T-helper 1 cell treated with Interleukin-12 subunit alpha and Interleukin-12 subunit beta and Interleukin-4 antibody, amounts not matched to agents 30 μg/mL and 1 μg/mL, for 36 hours (primary cell): ENCODE results near the gene CTSC.

Experiments
- H3K27ac Mint-ChIP-seq: one replicate; pipeline ENCODE4 v1.8.0; 2021; ENCODE audit warnings: mild to moderate bottlenecking, mixed read lengths
- H3K27me3 Mint-ChIP-seq: one replicate; pipeline ENCODE4 v1.8.0; 2021; ENCODE audit warnings: low read depth, mixed read lengths
- H3K36me3 Mint-ChIP-seq: one replicate; pipeline ENCODE4 v1.8.0; 2021; ENCODE audit warnings: low read depth, mixed read lengths
- H3K4me1 Mint-ChIP-seq: one replicate; pipeline ENCODE4 v1.8.0; 2021; ENCODE audit warnings: low read depth, mixed read lengths
- H3K4me3 Mint-ChIP-seq: one replicate; pipeline ENCODE4 v1.8.0; 2021; ENCODE audit warnings: mild to moderate bottlenecking, moderate library complexity, mixed read lengths
- H3K9me3 Mint-ChIP-seq: one replicate; pipeline ENCODE4 v1.8.0; 2021; ENCODE audit warnings: mixed read lengths

The CTSC gene

DNA sequence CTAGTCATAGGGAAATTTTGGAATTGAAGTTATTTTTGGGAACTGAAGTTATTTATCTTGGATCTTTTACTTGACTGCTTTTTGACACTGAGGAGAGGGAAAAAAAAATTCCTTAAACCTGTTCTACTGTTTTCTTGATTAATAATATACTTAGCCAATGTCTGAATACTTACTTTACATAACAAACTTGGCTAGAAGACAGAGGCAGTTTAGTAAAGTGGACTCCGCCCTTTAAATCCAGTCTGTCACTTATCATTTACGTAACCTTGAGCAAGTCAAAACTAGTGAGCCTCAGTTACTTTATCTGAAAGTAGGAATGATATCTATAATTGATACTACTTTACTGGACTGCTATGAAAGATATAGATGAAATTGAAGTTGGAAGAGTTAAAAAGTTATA, 19.5 kb downstream of the CTSC start:
- H3K36me3 Mint-ChIP-seq: peaks cover 53% of the 10 kb centered on the region
- no peak overlapping the region for H3K27ac Mint-ChIP-seq
- peaks cover 4% of the 10 kb centered on the region for H3K9me3 Mint-ChIP-seq
- H3K27me3 Mint-ChIP-seq: no peaks in the 10 kb centered on the region
- no peak overlapping the region for H3K4me3 Mint-ChIP-seq
- H3K4me1 Mint-ChIP-seq: peaks cover 38% of the 10 kb centered on the region

DNA sequence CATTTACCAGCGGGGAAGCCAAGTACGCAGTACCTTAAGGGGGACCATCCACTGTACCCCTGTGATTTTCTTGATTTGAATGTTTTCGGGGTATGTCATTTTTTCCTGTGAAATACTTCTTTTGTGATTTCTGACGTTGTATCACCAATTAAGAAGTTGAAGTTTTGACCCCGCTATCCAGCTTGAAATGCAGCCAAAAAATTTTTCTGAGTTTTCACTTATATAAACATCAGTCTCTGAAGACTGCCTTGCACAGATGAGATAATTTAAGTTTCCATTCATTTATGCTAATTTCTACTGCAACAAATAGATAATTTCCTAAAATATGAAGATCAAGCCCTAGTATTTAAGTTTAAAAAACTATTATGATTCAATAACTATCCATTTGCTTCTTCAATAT, 20.0 kb downstream of the CTSC start:
- peaks cover 52% of the 10 kb centered on the region for H3K36me3 Mint-ChIP-seq
- no peaks in the 10 kb centered on the region for H3K27me3 Mint-ChIP-seq
- H3K27ac Mint-ChIP-seq: no peak overlapping the region
- H3K4me3 Mint-ChIP-seq: no peak overlapping the region
- H3K9me3 Mint-ChIP-seq: peaks cover 4% of the 10 kb centered on the region
- peaks cover 39% of the 10 kb centered on the region for H3K4me1 Mint-ChIP-seq

DNA sequence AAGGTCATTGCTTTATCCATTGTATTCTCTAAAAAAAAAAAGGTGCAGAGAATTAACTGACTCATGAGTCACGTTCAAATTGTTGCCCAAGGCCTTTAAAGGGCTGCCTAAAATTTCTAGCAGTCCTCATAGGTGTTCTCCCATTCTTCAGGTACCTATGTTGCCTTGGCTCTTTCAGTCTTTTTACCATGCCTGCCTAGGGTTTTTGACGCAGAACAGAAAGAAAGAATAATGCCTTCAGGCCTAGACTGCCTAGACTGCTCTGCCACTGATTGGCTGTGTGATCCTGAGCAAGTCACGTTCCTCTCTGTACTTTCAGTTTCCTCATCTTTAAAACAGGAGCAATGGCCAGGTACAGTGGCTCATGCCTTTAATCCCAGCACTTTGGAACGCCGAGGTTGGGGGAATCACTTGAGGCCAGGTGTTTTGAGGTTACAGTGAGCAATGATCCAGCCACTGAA, 21.5 kb downstream of the CTSC start:
- Mint-ChIP-seq H3K4me1 (peaks cover 46% of the 10 kb centered on the region), H3K9me3 (no peaks in the 10 kb centered on the region), H3K36me3 (peaks cover 52% of the 10 kb centered on the region), H3K4me3 (no peak overlapping the region), H3K27me3 (no peaks in the 10 kb centered on the region), H3K27ac (no peak overlapping the region)

DNA sequence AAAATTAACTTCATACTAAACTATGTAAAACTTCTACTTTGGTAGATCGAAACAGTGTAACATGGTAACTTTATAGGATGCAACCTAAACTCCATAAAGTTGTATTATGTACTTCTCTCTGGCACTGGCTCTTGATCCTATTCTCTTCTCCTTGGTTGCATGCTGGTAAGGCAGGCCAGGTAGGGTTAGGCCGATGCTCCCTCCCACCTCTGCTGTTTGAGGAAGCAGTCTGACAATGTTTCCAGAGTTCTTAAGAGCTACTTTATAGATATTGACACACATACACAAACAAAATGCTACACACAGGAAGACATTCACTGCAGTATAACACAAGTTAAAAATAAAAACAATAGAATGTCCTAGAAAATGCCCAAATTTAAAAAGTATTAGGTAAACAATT, 22.5 kb downstream of the CTSC start:
- Mint-ChIP-seq H3K9me3 (no peaks in the 10 kb centered on the region), H3K36me3 (peaks cover 49% of the 10 kb centered on the region), H3K27ac (no peak overlapping the region), H3K4me1 (peaks cover 45% of the 10 kb centered on the region), H3K27me3 (no peaks in the 10 kb centered on the region), H3K4me3 (no peak overlapping the region)

DNA sequence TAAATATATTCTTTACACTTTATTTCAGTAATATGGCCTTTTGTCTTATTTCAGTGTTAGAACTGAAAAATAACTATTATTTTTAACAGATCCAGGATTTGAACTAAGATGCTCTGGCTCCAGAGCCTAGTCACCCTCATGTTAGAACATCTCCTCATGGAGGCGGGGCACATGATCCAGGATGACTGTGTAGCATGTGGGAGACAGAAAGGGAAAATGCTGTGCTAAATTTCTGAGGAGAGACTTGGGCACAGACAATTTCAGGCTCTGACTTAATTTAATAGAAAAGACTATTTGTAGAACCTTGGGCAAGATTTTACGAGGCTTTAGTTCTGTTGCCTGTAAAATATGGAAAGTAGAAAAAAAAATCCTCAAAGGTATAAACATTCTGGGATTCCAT, 24.1 kb downstream of the CTSC start:
- Mint-ChIP-seq H3K27ac (no peak overlapping the region), H3K9me3 (no peaks in the 10 kb centered on the region), H3K36me3 (peaks cover 60% of the 10 kb centered on the region), H3K27me3 (no peaks in the 10 kb centered on the region), H3K4me1 (peaks cover 47% of the 10 kb centered on the region), H3K4me3 (no peak overlapping the region)

DNA sequence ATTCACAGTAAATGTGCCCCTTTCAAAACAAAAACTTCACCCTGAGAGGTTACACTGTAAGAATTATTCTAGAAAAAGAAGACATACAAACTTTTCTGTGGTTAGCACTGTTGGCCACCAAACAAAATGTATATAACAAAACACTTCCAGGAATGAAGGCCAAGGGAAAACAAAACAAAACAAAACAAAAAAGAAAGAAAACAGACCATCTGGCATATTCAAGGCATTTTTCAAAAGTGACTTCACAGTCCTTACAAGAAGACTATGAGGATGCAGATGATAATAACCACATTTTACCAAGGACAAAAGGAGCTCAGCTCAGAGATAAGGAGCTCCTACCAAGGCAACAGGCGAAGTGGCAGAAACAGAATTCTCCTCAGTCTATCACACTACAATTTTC, 24.9 kb downstream of the CTSC start:
- Mint-ChIP-seq H3K36me3 (peaks cover 60% of the 10 kb centered on the region), H3K4me3 (peak overlapping the region; percentile 45), H3K27ac (peak overlapping the region; percentile 76)

DNA sequence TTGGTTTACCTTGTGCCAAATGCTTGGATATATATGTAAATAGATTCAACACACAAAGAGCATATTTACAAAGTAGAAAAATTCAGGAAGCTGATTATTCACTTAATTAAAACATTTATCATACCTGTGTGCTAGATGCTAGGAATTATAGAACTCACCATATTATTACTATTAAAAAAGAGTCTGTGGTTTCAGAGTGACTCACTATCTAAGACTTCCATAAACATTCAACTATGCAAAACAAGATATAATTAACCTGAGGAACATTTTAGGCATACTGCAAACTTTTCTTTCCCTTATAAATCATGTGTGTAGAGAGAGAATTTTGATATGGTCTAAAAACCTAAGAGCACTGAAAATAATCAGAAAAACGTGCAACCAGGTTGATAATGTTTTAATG, 27.3 kb downstream of the CTSC start:
- H3K27me3 Mint-ChIP-seq: no peaks in the 10 kb centered on the region
- peaks cover 8% of the 10 kb centered on the region for H3K9me3 Mint-ChIP-seq
- H3K4me3 Mint-ChIP-seq: no peak overlapping the region
- H3K36me3 Mint-ChIP-seq: peaks cover 72% of the 10 kb centered on the region
- peaks cover 45% of the 10 kb centered on the region for H3K4me1 Mint-ChIP-seq
- H3K27ac Mint-ChIP-seq: no peak overlapping the region

More for the DNA sequence above, 24.9 kb downstream of the CTSC start:
- no peaks in the 10 kb centered on the region for H3K9me3 Mint-ChIP-seq
- peaks cover 45% of the 10 kb centered on the region for H3K4me1 Mint-ChIP-seq
- no peaks in the 10 kb centered on the region for H3K27me3 Mint-ChIP-seq

DNA sequence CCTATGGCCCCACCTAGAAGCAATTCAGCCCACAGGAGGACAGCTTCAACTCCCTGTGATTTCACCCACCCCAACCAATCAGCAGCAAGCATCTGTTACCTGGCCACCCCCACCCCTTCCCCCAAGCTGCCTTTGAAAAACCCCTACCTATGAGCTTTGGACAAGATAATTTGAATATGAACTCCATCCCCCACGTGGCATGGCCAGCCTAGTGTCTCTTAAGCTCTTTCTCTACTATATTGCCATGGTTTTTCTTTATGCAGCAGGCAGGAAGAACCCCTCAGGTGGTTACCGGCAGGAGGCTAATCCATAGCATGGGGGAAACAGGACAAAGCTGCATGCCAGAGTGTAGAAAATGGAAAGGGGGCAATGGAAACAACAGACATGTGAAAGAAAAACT, 29.0 kb downstream of the CTSC start:
- Mint-ChIP-seq H3K36me3 (peaks cover 76% of the 10 kb centered on the region), H3K27ac (peak overlapping the region; percentile 13), H3K4me3 (no peak overlapping the region), H3K9me3 (peaks cover 8% of the 10 kb centered on the region), H3K27me3 (no peaks in the 10 kb centered on the region), H3K4me1 (peaks cover 37% of the 10 kb centered on the region)

DNA sequence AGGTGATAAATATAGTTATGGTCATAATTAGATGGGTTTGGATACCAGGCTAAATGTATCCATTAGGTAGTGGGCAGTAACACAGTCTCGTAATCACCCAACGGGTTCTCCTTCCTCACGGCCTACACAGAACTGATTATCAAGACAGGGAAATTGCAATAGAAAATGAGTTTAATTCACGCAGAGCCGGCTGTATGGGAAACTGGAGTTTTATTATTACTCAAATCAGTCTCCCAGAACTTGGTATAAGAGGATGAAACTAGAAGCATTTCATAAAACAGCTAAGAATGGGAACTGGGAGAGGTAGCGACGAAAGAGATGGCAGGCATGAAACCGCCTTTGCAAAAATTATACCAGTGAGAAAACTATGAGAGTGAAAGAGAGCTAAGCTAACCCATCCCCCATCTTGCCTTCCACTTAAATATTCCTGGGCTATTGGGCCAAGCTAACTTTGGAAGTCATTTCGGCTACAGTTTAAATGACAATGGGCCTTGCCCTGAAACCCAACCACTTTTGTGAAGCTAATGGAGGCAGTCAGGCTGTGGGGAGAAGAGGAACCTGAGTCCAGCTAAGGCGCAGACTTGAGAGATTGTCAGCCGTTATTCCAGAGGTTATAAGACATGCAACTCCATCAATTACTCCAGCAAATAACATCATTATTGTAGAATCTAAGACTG, 29.6 kb downstream of the CTSC start:
- Mint-ChIP-seq H3K9me3 (peaks cover 8% of the 10 kb centered on the region), H3K4me3 (no peak overlapping the region), H3K27me3 (no peaks in the 10 kb centered on the region), H3K36me3 (peaks cover 76% of the 10 kb centered on the region), H3K4me1 (peaks cover 37% of the 10 kb centered on the region), H3K27ac (no peak overlapping the region)

DNA sequence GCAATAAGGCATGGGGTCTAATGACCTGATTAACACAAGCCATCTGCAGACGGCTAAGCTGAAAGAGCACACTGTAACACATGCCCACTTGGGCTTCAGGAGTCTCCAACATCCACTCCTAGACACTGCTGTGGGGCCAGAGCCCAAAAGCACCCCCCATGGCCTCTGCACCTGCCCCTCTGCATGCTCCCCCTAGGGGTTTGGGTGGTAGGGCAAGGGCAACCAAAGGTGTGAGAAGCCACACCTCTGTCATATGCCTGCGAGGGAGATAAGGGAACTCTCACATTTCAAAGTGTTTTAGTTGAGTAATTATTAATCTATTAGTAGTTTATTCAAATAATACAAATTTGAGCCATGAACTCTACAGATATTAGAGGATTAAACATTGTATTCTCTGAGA, 30.8 kb downstream of the CTSC start:
- H3K4me3 Mint-ChIP-seq: no peak overlapping the region
- no peak overlapping the region for H3K27ac Mint-ChIP-seq
- H3K9me3 Mint-ChIP-seq: peaks cover 8% of the 10 kb centered on the region
- H3K4me1 Mint-ChIP-seq: peaks cover 38% of the 10 kb centered on the region
- H3K27me3 Mint-ChIP-seq: no peaks in the 10 kb centered on the region
- peaks cover 74% of the 10 kb centered on the region for H3K36me3 Mint-ChIP-seq

DNA sequence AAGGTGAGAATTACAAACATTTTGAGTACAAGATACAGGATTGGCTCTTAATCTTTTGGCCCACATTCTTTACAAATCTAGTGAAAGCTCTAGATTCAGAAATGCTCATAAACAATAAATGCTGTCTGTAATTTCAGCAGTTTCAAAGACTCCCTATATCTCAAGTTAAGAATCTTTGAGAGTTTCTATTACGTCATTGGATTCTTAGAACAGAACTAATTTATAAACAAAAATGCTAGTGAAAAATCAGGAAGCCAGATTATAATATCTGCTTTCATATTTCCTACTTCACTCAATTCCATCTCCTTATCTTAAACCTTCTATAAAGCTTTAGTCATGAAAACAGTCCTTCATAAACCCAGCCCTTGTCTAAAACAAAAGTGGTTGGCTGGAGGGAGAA, 32.1 kb downstream of the CTSC start:
- Mint-ChIP-seq H3K27me3 (no peaks in the 10 kb centered on the region), H3K4me1 (peaks cover 38% of the 10 kb centered on the region), H3K27ac (peak overlapping the region; percentile 10), H3K9me3 (peaks cover 8% of the 10 kb centered on the region), H3K4me3 (no peak overlapping the region), H3K36me3 (peaks cover 76% of the 10 kb centered on the region)

DNA sequence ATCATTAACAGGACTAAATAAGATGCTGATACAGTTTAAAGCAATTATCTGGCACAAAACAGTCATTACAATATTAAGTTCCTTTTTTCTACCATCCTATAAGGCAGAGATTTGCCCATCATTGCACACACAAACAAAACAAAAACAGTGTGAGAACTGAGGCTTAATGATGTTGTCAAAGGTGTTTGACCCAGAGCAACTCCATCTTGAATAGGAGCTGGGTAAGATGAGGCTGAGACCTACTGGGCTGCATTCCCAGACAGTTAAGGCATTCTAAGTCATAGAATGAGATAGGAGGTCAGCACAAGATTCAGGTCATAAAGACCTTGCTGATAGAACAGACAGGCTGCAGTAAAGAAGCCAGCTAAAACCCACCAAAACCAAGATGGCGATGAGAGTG, 33.2 kb downstream of the CTSC start:
- peaks cover 8% of the 10 kb centered on the region for H3K9me3 Mint-ChIP-seq
- H3K27ac Mint-ChIP-seq: no peak overlapping the region
- no peak overlapping the region for H3K4me3 Mint-ChIP-seq
- H3K4me1 Mint-ChIP-seq: peaks cover 38% of the 10 kb centered on the region
- no peaks in the 10 kb centered on the region for H3K27me3 Mint-ChIP-seq
- peaks cover 80% of the 10 kb centered on the region for H3K36me3 Mint-ChIP-seq

DNA sequence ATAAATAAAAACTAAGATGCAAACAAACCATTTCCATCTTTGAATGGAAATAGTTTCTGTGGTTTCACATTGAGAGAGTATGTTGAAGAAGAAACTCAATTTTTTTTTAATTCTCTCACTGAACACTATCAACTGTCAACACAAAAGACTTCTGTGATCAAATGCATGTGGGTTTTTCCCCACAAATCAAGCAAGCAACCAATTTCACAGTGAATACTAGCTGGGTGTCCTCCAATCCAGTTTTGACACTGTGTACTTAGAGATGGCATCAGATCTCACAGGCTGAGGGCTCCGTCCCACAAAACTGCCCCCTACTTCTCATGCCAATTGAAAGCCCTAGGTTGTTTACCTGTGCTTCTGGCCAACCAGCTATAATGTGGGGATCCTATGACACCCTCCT, 34.5 kb downstream of the CTSC start:
- Mint-ChIP-seq H3K4me1 (peaks cover 40% of the 10 kb centered on the region), H3K36me3 (peaks cover 80% of the 10 kb centered on the region), H3K9me3 (peaks cover 8% of the 10 kb centered on the region), H3K27me3 (no peaks in the 10 kb centered on the region), H3K4me3 (no peak overlapping the region), H3K27ac (peak overlapping the region; percentile 71)

DNA sequence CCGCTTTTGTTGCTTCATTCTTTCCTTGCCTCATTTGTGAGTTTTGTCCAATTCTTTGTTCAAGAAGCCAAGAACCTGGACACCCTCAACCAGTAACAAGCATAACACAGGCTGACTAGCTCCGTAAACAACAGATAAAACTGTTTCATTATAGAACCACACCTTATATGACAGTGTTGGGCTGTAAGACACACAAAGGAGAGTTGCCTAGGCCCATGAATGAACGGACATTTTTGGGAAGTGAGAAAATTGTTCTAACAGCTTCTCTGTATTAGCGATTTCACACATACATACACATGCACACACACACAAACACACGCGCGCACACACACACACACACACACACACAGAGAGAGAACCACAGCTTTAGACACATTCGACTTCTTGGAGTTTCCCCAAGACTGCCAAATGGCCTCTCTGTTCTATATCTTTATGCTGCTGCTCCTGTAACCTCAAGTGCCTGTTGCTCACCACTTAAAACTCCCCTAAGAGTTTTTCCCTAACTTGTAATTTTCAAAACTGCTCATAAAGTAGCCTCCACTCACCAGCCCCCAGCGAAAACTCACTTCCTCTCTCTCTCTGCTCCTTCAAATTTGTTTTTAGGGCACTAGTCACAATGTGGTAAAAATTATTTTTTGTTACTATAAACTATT, 35.9 kb downstream of the CTSC start:
- H3K4me1 Mint-ChIP-seq: peaks cover 42% of the 10 kb centered on the region

DNA sequence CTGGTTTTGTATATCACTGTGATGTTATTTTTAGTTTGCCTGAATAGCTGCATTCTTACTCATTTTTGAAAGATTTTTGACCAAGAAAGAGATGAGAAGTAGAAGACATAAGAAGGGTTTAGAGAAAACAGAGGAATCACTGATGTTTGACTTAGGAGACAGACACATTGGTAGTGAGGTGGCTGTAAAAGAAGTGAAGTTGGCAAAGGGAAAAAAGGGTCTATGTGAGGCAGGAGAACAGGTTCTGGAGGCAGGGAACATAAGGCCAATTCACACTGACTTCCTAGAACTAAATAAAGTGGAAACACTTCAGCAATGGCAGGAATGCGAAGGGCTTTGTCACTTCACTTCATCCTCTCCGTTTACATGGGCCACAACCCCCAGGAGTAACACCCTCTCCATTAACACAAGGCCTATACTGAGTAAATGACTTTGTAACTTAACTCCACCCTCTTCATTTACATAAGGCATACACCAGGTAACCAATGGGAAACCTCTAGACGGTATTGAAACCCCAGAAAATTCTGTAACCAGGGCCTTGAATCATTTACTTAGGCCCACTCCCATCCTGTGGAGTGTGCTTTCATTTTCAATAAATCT, 36.5 kb downstream of the CTSC start:
- Mint-ChIP-seq H3K27ac (peak overlapping the region; percentile 70), H3K4me3 (peak overlapping the region; percentile 47), H3K9me3 (peaks cover 5% of the 10 kb centered on the region), H3K4me1 (peaks cover 40% of the 10 kb centered on the region), H3K27me3 (no peaks in the 10 kb centered on the region), H3K36me3 (peaks cover 75% of the 10 kb centered on the region)

More for the DNA sequence above, 35.9 kb downstream of the CTSC start:
- Mint-ChIP-seq H3K36me3 (peaks cover 80% of the 10 kb centered on the region), H3K9me3 (peaks cover 8% of the 10 kb centered on the region), H3K4me3 (peak overlapping the region; percentile 47), H3K27me3 (no peaks in the 10 kb centered on the region), H3K27ac (peak overlapping the region; percentile 70)
